ENCODE data around the gene SLC6A9. TPM values are rescaled to one million over a fixed set of nuclear protein-coding genes. Genes with fewer than 3 reads are reported as not detected.

Gene SLC6A9
- total RNA-seq, 1 experiment from 2014 or later, result 12.8 TPM

- TF ChIP-seq ELF1 (IDR thresholded peaks at IDR 0.05; ENCODE audit: borderline replicate concordance, low read depth), result no peak
Observed at GRCh38 chr1:44037154-44037553, 5.9 kb upstream of the SLC6A9 start (continued).

- no peaks in the 10 kb centered on the region for H3K9me3 ChIP-seq (ENCODE audit: control insufficient read depth in 1 of 2, insufficient read depth in 1 of 2, low read depth in 1 of 2, low read length in 2 of 2)
- no peaks in the 10 kb centered on the region for H3K27me3 ChIP-seq (ENCODE audit: insufficient read depth, low read length)
- H3K4me2 ChIP-seq (ENCODE audit: low read length), result no peak overlapping the region
- ChIA-PET POLR2A (no interaction called here), CTCF (interaction anchor here (0.8 to 3.2 kb wide), 9 partner anchors 8 to 273 kb away, joined by 3 to 46 read pairs (median 6); partner anchors contain the start of genes ARTN and CCDC24), RAD21 (ENCODE audit: low non-redundant PET in 1 of 2, low total read pairs in 2 of 2, uncharacterized antibody in 2 of 2, unreplicated experiment in 2 of 2) (interaction anchor here (0.6 to 1.8 kb wide), 4 partner anchors 30 to 482 kb away, joined by 3 to 10 read pairs (median 4); no protein-coding TSS in a partner anchor)
- H3K9ac ChIP-seq (ENCODE audit: low read length), result no peak overlapping the region
- H3K4me1 ChIP-seq (ENCODE audit: control insufficient read depth in 1 of 2, insufficient read depth in 2 of 2, low read length in 2 of 2), result peaks cover 16 to 17% of the 10 kb centered on the region in 2 experiments
- H3K27ac ChIP-seq (ENCODE audit: low read depth, low read length), result no peak overlapping the region; the same call in 1 of the 2 replicates
- no peak overlapping the region for H2AFZ ChIP-seq (ENCODE audit: low read depth, low read length, poor library complexity, severe bottlenecking)
- no TSS peak for BruUV-seq (replicated peaks)
- no peaks in the 10 kb centered on the region for H3K79me2 ChIP-seq (ENCODE audit: insufficient read depth, low read length)
- DNase-seq (ENCODE audit: low read depth, low spot score) (peak; percentile 64), ATAC-seq (peak; percentile 91)
- no peaks in the 10 kb centered on the region for H4K20me1 ChIP-seq (ENCODE audit: insufficient read depth)
- H3K36me3 ChIP-seq (ENCODE audit: control insufficient read depth in 1 of 2, insufficient read depth in 2 of 2, low read length in 2 of 2), result no peaks in the 10 kb centered on the region
- intact Hi-C loops (cut with micrococcal nuclease), result loop anchor here (1.0 to 10.0 kb wide), 4 partner anchors 31 to 812 kb away; no protein-coding TSS in a partner anchor
- H3K9me2 ChIP-seq (ENCODE audit: insufficient read depth), result no peaks in the 10 kb centered on the region
- H3K4me3 ChIP-seq (replicated peaks in 1 of 2; ENCODE audit: low read depth in 1 of 2, low read length in 2 of 2), result no peak overlapping the region
- TF ChIP-seq RAD21 (IDR thresholded peaks at IDR 0.05; ENCODE audit: low read depth), result no peak
- peak in 2 of 3 experiments; percentile 91 to 95; a peak in 4 of 6 replicates for TF ChIP-seq CTCF (IDR thresholded peaks at IDR 0.05 in 2 of 3, conservative IDR thresholded peaks at IDR 0.05 in 1 of 3; ENCODE audit: borderline replicate concordance in 1 of 3, insufficient read depth in 1 of 3, low read depth in 2 of 3, low read length in 2 of 3)
Observed at GRCh38 chr1:44036409-44037139, 5.3 kb upstream of the SLC6A9 start.

Data from HCT116 (cell line).